WTC11 (cell line): Measurements from ENCODE around the gene ZFHX3. TPM values are rescaled to one million over a fixed set of nuclear protein-coding genes. Genes with fewer than 3 reads are reported as not detected.

Experiments used
- ATAC-seq: fragments of 200-7000 bp; cut with Tn5 transposase; 2 replicates; pipeline ENCODE4 v1.10.0; 2021; ENCODE audit warnings: mild to moderate bottlenecking, moderate library complexity
- Bru-seq: library from RNA; stranded (reverse); fragments of 400-500 nt; gene quantifications from one replicate; lab custom pipeline; 2021; lab: Mats Ljungman, UMichigan
- CTCF ChIA-PET: fragments of 300-600 bp; sonication (Branson Sonifier 250); formaldehyde crosslinking; loops from one replicate; lab custom pipeline; 2021; ENCODE audit warnings: antibody characterized with exemption; lab: Charles Lee
- POLR2A ChIA-PET: fragments of 350-600 bp; sonication (Branson Sonifier 250); formaldehyde crosslinking; loops from one replicate; lab custom pipeline; 2021; ENCODE audit warnings: antibody characterized with exemption; lab: Charles Lee
- DNase-seq: peaks from one replicate; pipeline ENCODE4 v3.0.0; 2021; ENCODE audit warnings: low spot score
- H3K27ac Mint-ChIP-seq: 2 replicates; pipeline ENCODE4 v1.8.0; 2021; ENCODE audit warnings: mixed read lengths
- H3K27me3 Mint-ChIP-seq: 2 replicates; pipeline ENCODE4 v1.8.0; 2021; ENCODE audit warnings: low read depth, mild to moderate bottlenecking, moderate library complexity, mixed read lengths
- H3K36me3 Mint-ChIP-seq: 2 replicates; pipeline ENCODE4 v1.8.0; 2021; ENCODE audit warnings: mixed read lengths
- H3K4me1 Mint-ChIP-seq: 2 replicates; pipeline ENCODE4 v1.8.0; 2022; ENCODE audit warnings: mixed read lengths
- H3K4me3 Mint-ChIP-seq: 2 replicates; pipeline ENCODE4 v1.8.0; 2021; ENCODE audit warnings: mild to moderate bottlenecking, moderate library complexity, mixed read lengths
- H3K9me3 Mint-ChIP-seq: 2 replicates; pipeline ENCODE4 v1.8.0; 2021; ENCODE audit warnings: mixed read lengths
- ATF2 ChIP-seq: sonication (generic); formaldehyde crosslinking; IDR thresholded peaks from 2 replicates; pipeline ENCODE4 v1.8.1; 2022; ENCODE audit warnings: low read depth, missing genetic modification reagents, borderline replicate concordance
- ATF3 ChIP-seq: sonication (generic); formaldehyde crosslinking; conservative IDR thresholded peaks from 2 replicates; pipeline ENCODE4 v1.8.1; 2022; ENCODE audit warnings: mild to moderate bottlenecking, missing genetic modification reagents
- CBFB ChIP-seq: sonication (generic); formaldehyde crosslinking; IDR thresholded peaks from 2 replicates; pipeline ENCODE4 v1.8.1; 2022; ENCODE audit warnings: mild to moderate bottlenecking, low read depth, missing genetic modification reagents
- CDX4 ChIP-seq: fragments of 250-450 bp; sonication (Bioruptor Pico); IDR thresholded peaks from 2 replicates; pipeline ENCODE4 v1.9.0; 2021; ENCODE audit warnings: moderate library complexity, mild to moderate bottlenecking, inconsistent platforms, borderline replicate concordance
- CREB1 ChIP-seq: sonication (generic); formaldehyde crosslinking; IDR thresholded peaks from 2 replicates; pipeline ENCODE4 v1.8.0; 2023; ENCODE audit warnings: mild to moderate bottlenecking, missing genetic modification reagents
- ELF4 ChIP-seq: sonication (generic); formaldehyde crosslinking; IDR thresholded peaks from 2 replicates; pipeline ENCODE4 v1.8.1; 2022; ENCODE audit warnings: low read depth, mild to moderate bottlenecking, moderate library complexity, missing genetic modification reagents
- EMX1 ChIP-seq: fragments of 250-450 bp; sonication (Bioruptor Pico); IDR thresholded peaks from 2 replicates; pipeline ENCODE4 v1.8.0; 2021; ENCODE audit warnings: mild to moderate bottlenecking
- ERG ChIP-seq: fragments of 250-450 bp; sonication (Bioruptor Pico); IDR thresholded peaks from 2 replicates; pipeline ENCODE4 v1.8.0; 2021; ENCODE audit warnings: mild to moderate bottlenecking
- ESRRA ChIP-seq: sonication (generic); formaldehyde crosslinking; IDR thresholded peaks from 2 replicates; pipeline ENCODE4 v1.8.1; 2022; ENCODE audit warnings: mild to moderate bottlenecking, missing genetic modification reagents, borderline replicate concordance
- FOXP1 ChIP-seq: sonication (generic); formaldehyde crosslinking; IDR thresholded peaks from 2 replicates; pipeline ENCODE4 v1.8.0; 2022; ENCODE audit warnings: missing genetic modification reagents, mild to moderate bottlenecking, moderate library complexity, borderline replicate concordance
- GRHL2 ChIP-seq: fragments of 250-450 bp; sonication (Bioruptor Pico); IDR thresholded peaks from 2 replicates; pipeline ENCODE4 v1.8.0; 2022; ENCODE audit warnings: mild to moderate bottlenecking, moderate library complexity; ENCODE audit not compliant: insufficient replicate concordance, severe bottlenecking
- IRF2 ChIP-seq: sonication (generic); formaldehyde crosslinking; IDR thresholded peaks from 2 replicates; pipeline ENCODE4 v1.8.0; 2022; ENCODE audit warnings: low read depth, missing genetic modification reagents, borderline replicate concordance
- JUN ChIP-seq: sonication (generic); formaldehyde crosslinking; IDR thresholded peaks from 2 replicates; pipeline ENCODE4 v1.8.0; 2023; ENCODE audit warnings: mild to moderate bottlenecking, missing genetic modification reagents
- KAT7 ChIP-seq: sonication (generic); formaldehyde crosslinking; IDR thresholded peaks from 2 replicates; pipeline ENCODE4 v1.8.1; 2023; ENCODE audit warnings: missing genetic modification reagents, mild to moderate bottlenecking, borderline replicate concordance
- NFATC4 ChIP-seq: fragments of 250-450 bp; sonication (Bioruptor Pico); IDR thresholded peaks from 2 replicates; pipeline ENCODE4 v1.9.0; 2021; ENCODE audit warnings: mild to moderate bottlenecking
- NR1H2 ChIP-seq: sonication (generic); formaldehyde crosslinking; IDR thresholded peaks from 2 replicates; pipeline ENCODE4 v1.9.0; 2021; ENCODE audit warnings: mild to moderate bottlenecking, moderate library complexity, missing genetic modification reagents
- SMAD4 ChIP-seq: sonication (generic); formaldehyde crosslinking; IDR thresholded peaks from 2 replicates; pipeline ENCODE4 v1.8.0; 2022; ENCODE audit warnings: mild to moderate bottlenecking, missing genetic modification reagents
- SOX15 ChIP-seq: fragments of 250-450 bp; sonication (Bioruptor Pico); IDR thresholded peaks from 2 replicates; pipeline ENCODE4 v1.9.0; 2021; ENCODE audit warnings: mild to moderate bottlenecking
- TEAD4 ChIP-seq: sonication (generic); formaldehyde crosslinking; IDR thresholded peaks from 2 replicates; pipeline ENCODE4 v1.8.0; 2022; ENCODE audit warnings: mild to moderate bottlenecking, missing genetic modification reagents
- ZNF317 ChIP-seq: sonication (generic); formaldehyde crosslinking; IDR thresholded peaks from 2 replicates; pipeline ENCODE4 v1.8.1; 2023; ENCODE audit warnings: low read depth, mild to moderate bottlenecking, moderate library complexity, missing genetic modification reagents, borderline replicate concordance
- ZNF423 ChIP-seq: fragments of 250-450 bp; sonication (Bioruptor Pico); IDR thresholded peaks from 2 replicates; pipeline ENCODE4 v2.1.2; 2022; ENCODE audit warnings: mild to moderate bottlenecking, moderate library complexity
- ZNF425 ChIP-seq: fragments of 250-450 bp; sonication (Bioruptor Pico); conservative IDR thresholded peaks from 2 replicates; pipeline ENCODE4 v1.9.0; 2021; ENCODE audit warnings: mild to moderate bottlenecking
- long read RNA-seq, 3 experiments: library from RNA in 1 of 3; library from capped mRNA in 1 of 3; library from polyadenylated mRNA in 1 of 3; unstranded in 2 of 3; stranded (forward) in 1 of 3; transcript quantifications; one replicate each; pipeline ENCODE4 v2.0.0, GENCODE V29; 2021
- total RNA-seq: library from RNA; stranded (reverse); gene quantifications from 3 replicates; pipeline ENCODE4 v1.2.3, GENCODE V29; 2021
- TF ChIP-seq, protein P1 (sequence below): sonication (generic); formaldehyde crosslinking; IDR thresholded peaks from 2 replicates; pipeline ENCODE4 v1.8.0; 2022; ENCODE audit warnings: missing genetic modification reagents
- TF ChIP-seq, protein P2 (sequence below): sonication (generic); formaldehyde crosslinking; IDR thresholded peaks from 2 replicates; pipeline ENCODE4 v1.8.1; 2023; ENCODE audit warnings: mild to moderate bottlenecking, missing genetic modification reagents, moderate library complexity

ZFHX3 gene
- total RNA-seq (2.7 to 5.7 TPM (median 3.1 TPM) in 3 replicates), Bru-seq, nascent RNA (percentile 30 among the genes with signal in this experiment)
- long read RNA-seq, experiment 1, partial matches to known transcripts: 2 of 6 reads
- long read RNA-seq, experiment 1, other reads (novel, unspliced or antisense): 4 of 6 reads
- long read RNA-seq, experiment 2, partial matches to known transcripts: 1 of 2 reads
- long read RNA-seq, experiment 2, other reads (novel, unspliced or antisense): 1 of 2 reads
- long read RNA-seq, experiment 3: 0 reads

GRCh38 chr16:73047536-73048291, at the start of gene ZFHX3:
Gene ZFHX3, minus strand, starts transcription at chr16:73048128. Its CDS starts 87,983 bp downstream, at chr16:72960145.
- H3K27ac Mint-ChIP-seq: no peak within 1 kb of the TSS; the same call in 1 of the 2 replicates
- peak; percentile 78 for DNase-seq
- no peak for TF ChIP-seq EMX1 (CRISPR knock-in tag)
- TF ChIP-seq, protein P1, sequence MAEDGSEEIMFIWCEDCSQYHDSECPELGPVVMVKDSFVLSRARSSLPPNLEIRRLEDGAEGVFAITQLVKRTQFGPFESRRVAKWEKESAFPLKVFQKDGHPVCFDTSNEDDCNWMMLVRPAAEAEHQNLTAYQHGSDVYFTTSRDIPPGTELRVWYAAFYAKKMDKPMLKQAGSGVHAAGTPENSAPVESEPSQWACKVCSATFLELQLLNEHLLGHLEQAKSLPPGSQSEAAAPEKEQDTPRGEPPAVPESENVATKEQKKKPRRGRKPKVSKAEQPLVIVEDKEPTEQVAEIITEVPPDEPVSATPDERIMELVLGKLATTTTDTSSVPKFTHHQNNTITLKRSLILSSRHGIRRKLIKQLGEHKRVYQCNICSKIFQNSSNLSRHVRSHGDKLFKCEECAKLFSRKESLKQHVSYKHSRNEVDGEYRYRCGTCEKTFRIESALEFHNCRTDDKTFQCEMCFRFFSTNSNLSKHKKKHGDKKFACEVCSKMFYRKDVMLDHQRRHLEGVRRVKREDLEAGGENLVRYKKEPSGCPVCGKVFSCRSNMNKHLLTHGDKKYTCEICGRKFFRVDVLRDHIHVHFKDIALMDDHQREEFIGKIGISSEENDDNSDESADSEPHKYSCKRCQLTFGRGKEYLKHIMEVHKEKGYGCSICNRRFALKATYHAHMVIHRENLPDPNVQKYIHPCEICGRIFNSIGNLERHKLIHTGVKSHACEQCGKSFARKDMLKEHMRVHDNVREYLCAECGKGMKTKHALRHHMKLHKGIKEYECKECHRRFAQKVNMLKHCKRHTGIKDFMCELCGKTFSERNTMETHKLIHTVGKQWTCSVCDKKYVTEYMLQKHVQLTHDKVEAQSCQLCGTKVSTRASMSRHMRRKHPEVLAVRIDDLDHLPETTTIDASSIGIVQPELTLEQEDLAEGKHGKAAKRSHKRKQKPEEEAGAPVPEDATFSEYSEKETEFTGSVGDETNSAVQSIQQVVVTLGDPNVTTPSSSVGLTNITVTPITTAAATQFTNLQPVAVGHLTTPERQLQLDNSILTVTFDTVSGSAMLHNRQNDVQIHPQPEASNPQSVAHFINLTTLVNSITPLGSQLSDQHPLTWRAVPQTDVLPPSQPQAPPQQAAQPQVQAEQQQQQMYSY: no peak
- no peak for TF ChIP-seq ZNF425 (CRISPR knock-in tag)
- no peak for TF ChIP-seq NR1H2 (CRISPR knock-in tag)
- 0 out of 2 replicates have a peak, but pooled peaks have one; percentile 24 for TF ChIP-seq FOXP1 (CRISPR knock-in tag)
- TF ChIP-seq ESRRA: no peak
- TF ChIP-seq ATF3 (CRISPR knock-in tag): no peak
- no peak for TF ChIP-seq SOX15
- no peak for TF ChIP-seq NFATC4 (CRISPR knock-in tag)
- no peak for TF ChIP-seq SMAD4 (CRISPR knock-in tag)
- TF ChIP-seq, protein P2, sequence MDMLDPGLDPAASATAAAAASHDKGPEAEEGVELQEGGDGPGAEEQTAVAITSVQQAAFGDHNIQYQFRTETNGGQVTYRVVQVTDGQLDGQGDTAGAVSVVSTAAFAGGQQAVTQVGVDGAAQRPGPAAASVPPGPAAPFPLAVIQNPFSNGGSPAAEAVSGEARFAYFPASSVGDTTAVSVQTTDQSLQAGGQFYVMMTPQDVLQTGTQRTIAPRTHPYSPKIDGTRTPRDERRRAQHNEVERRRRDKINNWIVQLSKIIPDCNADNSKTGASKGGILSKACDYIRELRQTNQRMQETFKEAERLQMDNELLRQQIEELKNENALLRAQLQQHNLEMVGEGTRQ: peak; percentile 42; the same call in 1 of the 2 replicates
- no peak for TF ChIP-seq IRF2
- TF ChIP-seq JUN: no peak
- no peak for TF ChIP-seq CDX4
- TF ChIP-seq KAT7: peak; percentile 57; the same call in 1 of the 2 replicates
- peak; percentile 73 for TF ChIP-seq ZNF423 (CRISPR knock-in tag)
- peak; percentile 61; the same call in 1 of the 2 replicates for TF ChIP-seq CBFB (CRISPR knock-in tag)
- TF ChIP-seq ATF2 (CRISPR knock-in tag): no peak
- TF ChIP-seq GRHL2 (CRISPR knock-in tag): no peak
- no peak for TF ChIP-seq TEAD4 (CRISPR knock-in tag)
- TF ChIP-seq ZNF317: no peak
- TF ChIP-seq ERG (CRISPR knock-in tag): no peak
- no peak for TF ChIP-seq CREB1 (CRISPR knock-in tag)
- TF ChIP-seq ELF4 (CRISPR knock-in tag): no peak

More at GRCh38 chr16:73047536-73048291, at the start of gene ZFHX3:
- no peaks in the 10 kb centered on the region for H3K36me3 Mint-ChIP-seq
- CTCF ChIA-PET: interaction anchor here (0.6 to 2.1 kb wide), 5 partner anchors 11 to 203 kb away, joined by 3 to 9 read pairs (median 4); no protein-coding TSS in a partner anchor
- H3K27me3 Mint-ChIP-seq: peaks cover 49% of the 10 kb centered on the region
- peaks cover 54% of the 10 kb centered on the region for H3K4me1 Mint-ChIP-seq
- H3K9me3 Mint-ChIP-seq: no peaks in the 10 kb centered on the region
- peak within 1 kb of the TSS; percentile 65 for H3K4me3 Mint-ChIP-seq
- ATAC-seq: peak; percentile 60
- POLR2A ChIA-PET: interaction anchor here (0.7 to 1.5 kb wide), 2 partner anchors 15 to 19 kb away, joined by 3 to 4 read pairs; no protein-coding TSS in a partner anchor
